GM12878 (cell line): Measurements from ENCODE around the gene PATL2. TPM values are rescaled to one million over a fixed set of nuclear protein-coding genes. Genes with fewer than 3 reads are reported as not detected.

Experiments
- BCLAF1 ChIP-seq: fragments of 450-650 bp; IDR thresholded peaks from 2 replicates; pipeline ENCODE4 v1.6.1; 2017; ENCODE audit warnings: antibody characterized with exemption, mild to moderate bottlenecking, moderate library complexity
- CBX5 ChIP-seq: sonication (generic); IDR thresholded peaks from 2 replicates; pipeline ENCODE4 v1.6.1; 2016; ENCODE audit warnings: low read depth, moderate library complexity, mild to moderate bottlenecking, inconsistent platforms
- CREM ChIP-seq: IDR thresholded peaks from 2 replicates; pipeline ENCODE4 v1.6.1; 2014; ENCODE audit warnings: antibody characterized with exemption, low read depth
- ELK1 ChIP-seq: IDR thresholded peaks from 2 replicates; pipeline ENCODE4 v1.6.1; 2012; ENCODE audit warnings: low read depth, low read length, improper control_type of control experiment
- FOS ChIP-seq: IDR thresholded peaks from 3 replicates; pipeline ENCODE4 v1.6.1; 2011; ENCODE audit warnings: borderline replicate concordance; ENCODE audit not compliant: insufficient read length; ENCODE audit errors: extremely low read depth
- FOXM1 ChIP-seq: IDR thresholded peaks from 2 replicates; pipeline ENCODE4 v1.6.1; 2012; ENCODE audit warnings: low read depth, mild to moderate bottlenecking, inconsistent platforms, low read length, moderate library complexity
- IKZF1 ChIP-seq: fragments of 450-650 bp; conservative IDR thresholded peaks from 2 replicates; pipeline ENCODE4 v1.6.1; 2017; ENCODE audit warnings: antibody characterized with exemption, mild to moderate bottlenecking
- IRF3 ChIP-seq: fragments of 450-650 bp; IDR thresholded peaks from 2 replicates; pipeline ENCODE4 v1.6.1; 2014; ENCODE audit warnings: mild to moderate bottlenecking
- JUNB ChIP-seq: IDR thresholded peaks from 2 replicates; pipeline ENCODE4 v1.6.1; 2016; ENCODE audit warnings: antibody characterized with exemption, mild to moderate bottlenecking
- MAX ChIP-seq: IDR thresholded peaks from 2 replicates; pipeline ENCODE4 v1.6.1; 2012; ENCODE audit warnings: low read depth, low read length, improper control_type of control experiment
- MEF2B ChIP-seq: fragments of 450-650 bp; IDR thresholded peaks from 2 replicates; pipeline ENCODE4 v1.6.1; 2018; ENCODE audit warnings: mild to moderate bottlenecking, moderate library complexity; ENCODE audit not compliant: partially characterized antibody, poor library complexity, severe bottlenecking
- MTA2 ChIP-seq: fragments of 450-650 bp; IDR thresholded peaks from 2 replicates; pipeline ENCODE4 v1.6.1; 2016; ENCODE audit warnings: low read depth, mild to moderate bottlenecking, moderate library complexity
- MXI1 ChIP-seq: fragments of 150-350 bp; IDR thresholded peaks from 2 replicates; pipeline ENCODE4 v1.6.1; 2011; ENCODE audit warnings: low read depth, mild to moderate bottlenecking, inconsistent platforms, low read length, improper control_type of control experiment
- MYB ChIP-seq: fragments of 150-350 bp; IDR thresholded peaks from 2 replicates; pipeline ENCODE4 v1.6.1; 2014; ENCODE audit warnings: mild to moderate bottlenecking, low read depth, low read length, borderline replicate concordance
- NFIC ChIP-seq: IDR thresholded peaks from 2 replicates; pipeline ENCODE4 v1.6.1; 2012; ENCODE audit warnings: low read depth, mild to moderate bottlenecking, inconsistent platforms, low read length, moderate library complexity
- NFYA ChIP-seq: IDR thresholded peaks from 2 replicates; pipeline ENCODE4 v1.6.1; 2011; ENCODE audit warnings: low read depth, mild to moderate bottlenecking, low read length, improper control_type of control experiment, borderline replicate concordance
- POU2F2 ChIP-seq: IDR thresholded peaks from 3 replicates; pipeline ENCODE4 v1.6.1; 2011; ENCODE audit warnings: low read depth, mild to moderate bottlenecking, low read length, borderline replicate concordance
- RAD51 ChIP-seq: fragments of 450-650 bp; IDR thresholded peaks from 2 replicates; pipeline ENCODE4 v1.6.1; 2016; ENCODE audit warnings: moderate library complexity, mild to moderate bottlenecking, inconsistent platforms
- RB1 ChIP-seq: fragments of 450-650 bp; formaldehyde crosslinking; IDR thresholded peaks from 2 replicates; pipeline ENCODE4 v1.6.1; 2017; ENCODE audit warnings: mild to moderate bottlenecking, borderline replicate concordance
- RFX5 ChIP-seq: IDR thresholded peaks from 2 replicates; pipeline ENCODE4 v1.6.1; 2011; ENCODE audit warnings: low read depth, low read length, improper control_type of control experiment
- SMAD5 ChIP-seq: IDR thresholded peaks from 2 replicates; pipeline ENCODE4 v1.6.1; 2016; ENCODE audit warnings: antibody characterized with exemption, low read depth
- SMARCA5 ChIP-seq: fragments of 450-650 bp; IDR thresholded peaks from 2 replicates; pipeline ENCODE4 v1.6.1; 2017; ENCODE audit warnings: mild to moderate bottlenecking
- SREBF2 ChIP-seq: IDR thresholded peaks from 2 replicates; pipeline ENCODE4 v1.6.1; 2012; ENCODE audit warnings: mild to moderate bottlenecking, low read length
- STAT3 ChIP-seq: IDR thresholded peaks from 2 replicates; pipeline ENCODE4 v1.6.1; 2011; ENCODE audit warnings: low read depth, low read length, improper control_type of control experiment
- TCF3 ChIP-seq: IDR thresholded peaks from 2 replicates; pipeline ENCODE4 v1.6.1; 2012; ENCODE audit warnings: low read depth, mild to moderate bottlenecking, low read length, borderline replicate concordance; ENCODE audit not compliant: insufficient read depth
- WRNIP1 ChIP-seq: IDR thresholded peaks from 2 replicates; pipeline ENCODE4 v1.6.1; 2011; ENCODE audit warnings: low read depth, low read length, improper control_type of control experiment, borderline replicate concordance
- ZBED1 ChIP-seq: IDR thresholded peaks from 2 replicates; pipeline ENCODE4 v1.6.1; 2016; ENCODE audit warnings: borderline replicate concordance
- polyA plus RNA-seq, 11 experiments: library from polyadenylated mRNA; depleted of rRNA in 4 of 11; unstranded in 6 of 11; stranded (reverse) in 5 of 11; fragments of >200 nt; fragmentation: Nextera tagmentation in 4 of 11; fragmentation: Illumina TruSeq in 1 of 11; extraction: Ambion mirVana in 4 of 11; extraction: Trizol in 1 of 11; gene quantifications; 1 replicate in 1 of 11; 2 replicates in 10 of 11; pipeline versions ENCODE4 v1.2.1 to v1.2.3, GENCODE V29; 2011 to 2016; ENCODE audit warnings: inconsistent platforms in 2 of 11, missing spikeins in 2 of 11, low read depth in 1 of 11
- total RNA-seq, 4 experiments: library from RNA; depleted of rRNA in 3 of 4; stranded (reverse); fragments of >200 nt in 3 of 4; fragmentation: Illumina TruSeq in 1 of 4; extraction: Trizol in 1 of 4; gene quantifications; 2 replicates each; pipeline versions ENCODE4 v1.2.1 to v1.2.3, GENCODE V29; 2013 to 2021

The PATL2 gene
- total and polyA plus RNA-seq, 10 of the 15 experiments (the other 5 are each of a cell fraction or from before 2014, with no cell fraction given) = 4.2 to 16.2 (median 12.1) TPM

GRCh38 chr15:44726568-44727484 is 15.7 kb upstream of the PATL2 start (continued):
- no peak for TF ChIP-seq MYB
- no peak; the same call in 1 of the 2 replicates for TF ChIP-seq RB1
- peak; percentile 98 for TF ChIP-seq SMAD5
- TF ChIP-seq BCLAF1 = no peak
- TF ChIP-seq RFX5 = no peak
- peak; percentile 72 for TF ChIP-seq FOXM1
- TF ChIP-seq POU2F2 = peak; percentile 98
- TF ChIP-seq MEF2B = no peak
- no peak for TF ChIP-seq SREBF2
- peak; percentile 90 for TF ChIP-seq NFIC
- TF ChIP-seq TCF3 = peak; percentile 76; the same call in 1 of the 2 replicates
- peak; percentile 10; the same call in 1 of the 2 replicates for TF ChIP-seq ELK1
- TF ChIP-seq WRNIP1 = peak; percentile 90; the same call in 1 of the 2 replicates
- peak; percentile 87; the same call in 1 of the 2 replicates for TF ChIP-seq CBX5
- no peak for TF ChIP-seq STAT3
- TF ChIP-seq MAX = no peak
- TF ChIP-seq SMARCA5 = no peak
- peak; percentile 56; the same call in 1 of the 2 replicates for TF ChIP-seq CREM
- peak; percentile 45 for TF ChIP-seq MTA2
- peak; percentile 99 for TF ChIP-seq ZBED1
- TF ChIP-seq NFYA = no peak
- no peak; the same call in 1 of the 2 replicates for TF ChIP-seq RAD51
- peak; percentile 80 for TF ChIP-seq JUNB
- TF ChIP-seq IKZF1 = peak; percentile 57
- peak; percentile 35 for TF ChIP-seq MXI1
- no peak for TF ChIP-seq IRF3
- TF ChIP-seq FOS = no peak
